Stimulated activated CD4-positive, alpha-beta T cell treated with anti-CD3 and anti-CD28 coated beads, TNF-alpha, amount 100 ng/mL, for 1 hour (primary cell): ENCODE measurements around the gene PTPRN2.

Source experiments
- DNase-seq, 3 donors: peaks; one replicate each; pipeline ENCODE4 v3.0.0-alpha.2; 2020; ENCODE audit warnings: low read depth in 3 of 3, low spot score in 1 of 3

PTPRN2 gene

DNA sequence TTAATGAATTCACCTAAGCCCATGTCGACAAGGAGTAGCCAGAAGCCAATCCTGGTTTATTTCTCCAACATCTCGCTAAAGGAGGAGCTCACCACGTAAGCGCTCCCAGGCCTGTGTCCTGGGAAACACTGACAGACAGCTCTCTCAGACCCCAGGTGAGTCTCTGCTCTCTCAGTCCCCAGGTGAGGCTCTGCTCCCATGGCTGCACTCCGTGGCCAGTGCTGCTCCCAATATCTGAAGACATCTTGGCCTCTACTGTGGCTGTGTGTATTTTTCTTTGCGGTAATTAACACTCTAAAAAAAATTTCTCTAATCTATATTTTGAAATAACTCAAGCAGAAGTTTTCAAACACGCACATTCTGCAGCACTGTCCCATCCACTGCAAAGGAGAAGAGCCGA, 564.5 kb downstream of the PTPRN2 start:
- no peak for DNase-seq

DNA sequence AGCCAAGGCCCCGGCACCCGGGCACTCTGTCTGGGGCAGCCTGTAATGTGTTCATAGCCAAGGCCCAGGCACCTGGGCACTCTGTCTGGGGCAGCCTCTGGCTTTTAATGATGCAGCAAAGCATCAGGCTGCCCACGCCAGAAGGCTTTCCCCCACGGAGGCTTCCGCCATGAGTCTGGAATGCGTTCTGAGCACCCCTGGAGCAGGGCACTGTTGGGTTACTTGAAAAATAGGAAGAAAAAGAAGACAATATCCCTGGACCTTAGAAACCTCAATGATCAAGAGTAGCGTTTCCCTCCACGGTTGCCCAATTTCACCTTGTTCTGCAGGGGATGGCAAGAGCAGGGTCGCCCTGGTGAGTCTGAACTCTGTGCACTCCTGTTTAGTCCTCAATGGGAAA, 565.0 kb downstream of the PTPRN2 start:
- DNase-seq, result no peak

GRCh38 chr7:158021836-158022235, 565.8 kb downstream of the PTPRN2 start:
- DNase-seq, result no peak

GRCh38 chr7:158020706-158021095, 566.9 kb downstream of the PTPRN2 start:
- DNase-seq, result no peak

DNA sequence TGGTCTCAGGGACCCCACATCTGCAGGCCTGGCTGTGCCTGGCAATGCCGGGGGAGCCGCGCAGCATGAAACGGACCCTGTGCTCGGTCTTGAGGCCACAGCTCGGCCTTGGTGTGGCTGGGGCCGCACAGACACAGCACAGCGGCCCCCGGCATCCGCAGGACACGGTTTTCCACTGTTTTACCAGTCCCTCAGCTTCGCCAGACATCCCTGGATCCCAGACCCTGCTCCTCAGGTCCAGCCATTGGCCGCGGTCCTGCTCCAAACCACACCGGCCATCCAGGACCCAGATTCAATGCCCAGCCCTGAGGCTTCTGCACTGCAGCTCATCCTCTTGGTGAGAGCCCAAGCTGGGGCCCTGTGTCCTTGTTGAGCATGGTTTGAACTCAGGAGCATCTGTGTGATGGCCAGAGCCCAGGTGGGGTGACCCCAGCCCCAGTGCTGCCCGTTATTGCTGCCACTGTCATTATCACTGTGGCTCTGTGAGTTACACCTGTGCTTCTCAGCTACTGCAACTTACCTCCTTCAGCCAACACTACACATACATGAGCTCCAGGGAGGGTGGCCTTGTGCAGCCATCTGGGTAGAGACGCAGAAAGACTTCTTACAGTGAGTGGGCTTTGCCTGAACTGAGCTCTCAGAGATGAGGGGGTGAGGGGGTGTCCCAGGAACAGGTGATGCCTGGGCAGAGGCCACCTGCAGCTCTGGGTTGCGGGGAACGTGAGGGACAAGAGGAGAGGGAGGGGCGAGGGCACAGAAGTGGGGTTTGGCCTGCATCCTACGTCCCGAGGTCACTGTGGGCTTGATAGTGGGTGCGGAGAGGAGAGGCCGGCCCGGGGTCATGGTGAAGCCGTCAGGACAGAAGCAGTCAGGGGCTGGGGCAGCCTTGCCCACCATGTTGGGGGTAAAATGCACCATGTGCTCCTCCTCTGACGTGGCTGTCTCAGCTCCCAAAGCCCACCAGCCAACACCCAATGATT, 567.6 kb downstream of the PTPRN2 start:
- no peak for DNase-seq

- no peak for DNase-seq
Observed at GRCh38 chr7:158018971-158019645, 568.5 kb downstream of the PTPRN2 start.

DNA sequence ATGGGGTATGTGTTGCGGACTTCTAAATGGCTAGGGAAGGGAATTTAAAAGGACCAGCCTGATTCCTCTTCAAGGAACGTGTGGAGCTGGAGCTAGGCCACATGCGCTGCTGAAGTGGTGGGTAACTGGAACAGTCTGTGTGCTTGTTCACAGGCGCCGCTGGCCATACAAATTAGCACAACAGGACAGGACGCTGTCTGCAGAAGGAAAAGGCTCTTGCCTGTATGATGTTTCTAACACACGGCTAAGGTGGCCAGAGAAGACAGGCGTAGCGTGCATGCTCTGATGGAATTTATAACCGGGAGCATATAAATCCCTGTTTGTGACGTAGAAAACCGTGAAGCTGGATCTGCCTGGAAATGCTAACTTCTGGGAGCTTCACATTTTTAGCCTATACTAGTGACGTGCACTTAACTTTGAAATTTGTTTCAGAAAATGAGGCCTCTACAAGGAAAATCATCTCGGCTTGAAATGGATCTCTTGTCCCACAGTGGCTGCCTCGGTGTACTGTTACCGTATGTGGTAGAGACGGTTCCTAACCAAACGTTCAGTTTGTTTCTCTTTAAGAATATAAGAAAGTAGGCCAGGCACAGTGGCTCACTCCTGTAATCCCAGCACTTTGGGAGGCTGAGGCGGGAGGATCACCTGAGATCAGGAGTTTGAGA, 569.4 kb downstream of the PTPRN2 start:
- DNase-seq, result no peak

DNA sequence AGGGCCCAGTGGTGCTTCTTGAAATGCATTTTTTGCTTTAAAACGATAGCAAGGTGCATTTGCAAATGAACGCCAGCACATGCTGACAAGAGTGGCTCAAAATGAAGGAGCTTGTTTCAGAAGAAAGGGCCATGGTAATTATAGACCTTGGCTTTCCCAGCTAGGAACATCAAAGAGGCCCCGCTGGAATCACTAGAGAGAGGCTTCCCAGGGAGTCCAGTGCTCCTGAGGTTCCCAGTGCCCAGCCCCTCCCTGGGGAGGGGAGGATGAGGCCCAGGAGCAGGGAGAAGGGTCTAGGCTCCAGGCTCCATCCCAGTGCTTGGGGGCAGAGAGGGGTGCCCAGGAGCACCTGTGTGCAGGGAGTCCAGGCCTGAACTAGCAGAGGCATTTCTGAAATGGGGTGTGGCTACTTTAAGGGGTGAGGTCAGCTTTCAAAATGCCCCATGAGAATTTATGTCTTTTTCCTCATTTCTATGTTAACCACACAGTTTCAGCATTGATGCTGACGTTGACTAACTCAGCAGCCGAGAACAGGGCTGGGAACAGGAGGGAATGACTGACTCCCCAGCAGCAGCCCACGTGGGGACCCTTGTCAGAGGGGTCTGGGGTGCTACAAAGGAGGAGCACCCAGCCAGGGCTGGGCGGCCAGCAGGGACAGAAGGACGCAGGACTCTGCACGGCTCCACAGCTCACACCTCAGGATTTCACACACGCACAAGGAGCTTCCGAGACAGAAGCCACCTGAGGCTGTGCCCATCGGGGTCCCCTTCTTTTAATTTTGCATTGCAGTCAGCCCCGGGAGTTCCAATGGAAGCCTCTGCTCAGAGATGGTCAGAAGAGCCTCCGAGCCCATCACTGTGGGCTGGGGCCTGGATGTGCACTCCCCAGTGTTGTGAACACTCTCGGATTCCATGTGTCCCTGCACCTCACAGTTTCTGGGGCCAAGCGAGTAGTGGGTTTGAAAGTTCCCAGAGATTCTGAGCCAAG, 570.2 kb downstream of the PTPRN2 start:
- no peak for DNase-seq

- no peak for DNase-seq
Observed at GRCh38 chr7:158016180-158017097, 571.2 kb downstream of the PTPRN2 start.

DNA sequence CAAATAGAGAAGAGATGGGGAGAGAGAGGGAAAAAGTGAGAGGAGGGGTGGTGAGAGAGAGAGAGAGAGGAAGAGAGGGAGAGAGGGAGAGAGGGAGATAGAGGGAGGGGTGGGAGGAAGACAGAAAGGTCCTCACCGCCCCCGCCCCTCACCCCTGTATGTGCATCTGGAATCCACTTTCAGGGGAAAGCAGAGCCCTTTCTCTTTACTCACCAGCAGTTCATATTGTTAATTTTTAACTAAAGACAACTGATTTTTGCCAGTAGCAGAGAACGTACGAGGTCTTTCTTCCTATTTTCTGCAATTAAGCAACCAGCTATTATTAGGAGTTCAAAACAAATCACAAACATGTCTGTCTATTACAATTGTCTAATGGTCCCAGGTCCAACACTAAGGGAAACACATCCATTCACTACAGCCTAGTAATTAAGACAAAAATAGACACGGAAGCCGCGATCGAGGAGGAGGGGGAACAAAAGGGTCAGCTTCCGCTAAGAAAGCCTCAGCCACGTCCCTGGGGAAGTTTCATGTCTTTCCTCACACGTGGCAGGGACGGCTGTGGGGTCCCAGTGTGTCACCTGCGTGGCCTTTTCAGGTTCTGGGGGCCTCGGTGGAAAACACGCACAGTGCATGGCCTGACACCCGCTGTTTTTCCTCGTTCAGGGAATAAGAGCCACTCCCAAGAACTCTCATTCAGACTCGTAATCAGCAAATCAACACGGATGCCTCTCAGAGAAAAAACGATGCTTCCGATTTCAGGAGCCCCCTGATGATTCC, 572.0 kb downstream of the PTPRN2 start:
- no peak for DNase-seq

GRCh38 chr7:158014976-158015375, 572.6 kb downstream of the PTPRN2 start:
- DNase-seq, result no peak

DNA sequence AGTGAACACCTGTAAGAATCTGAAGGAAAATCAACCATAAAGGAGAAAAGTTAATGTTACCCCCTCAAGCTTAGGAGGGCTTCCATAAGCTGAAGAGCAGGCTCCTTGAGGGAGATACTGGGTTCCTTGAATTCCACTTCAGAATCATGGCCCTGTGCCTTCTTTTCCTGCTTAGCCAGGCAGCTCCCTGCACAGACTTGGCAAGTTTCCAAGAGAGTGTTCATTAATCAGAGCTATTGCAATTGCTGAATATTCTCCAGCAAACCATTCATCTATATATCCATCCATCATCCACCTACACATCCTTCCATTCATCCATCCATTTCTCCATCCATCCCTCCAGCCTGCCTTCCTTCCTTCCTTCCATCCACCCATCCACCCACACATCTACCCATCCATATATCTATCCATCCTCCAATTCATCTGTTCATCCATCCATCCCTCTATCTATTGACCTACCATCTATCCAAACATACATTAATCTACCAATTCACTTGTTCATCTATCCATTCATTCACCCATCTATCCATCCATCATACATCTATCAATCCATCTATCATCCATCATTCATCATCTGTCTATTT, 574.4 kb downstream of the PTPRN2 start:
- DNase-seq, result no peak

DNA sequence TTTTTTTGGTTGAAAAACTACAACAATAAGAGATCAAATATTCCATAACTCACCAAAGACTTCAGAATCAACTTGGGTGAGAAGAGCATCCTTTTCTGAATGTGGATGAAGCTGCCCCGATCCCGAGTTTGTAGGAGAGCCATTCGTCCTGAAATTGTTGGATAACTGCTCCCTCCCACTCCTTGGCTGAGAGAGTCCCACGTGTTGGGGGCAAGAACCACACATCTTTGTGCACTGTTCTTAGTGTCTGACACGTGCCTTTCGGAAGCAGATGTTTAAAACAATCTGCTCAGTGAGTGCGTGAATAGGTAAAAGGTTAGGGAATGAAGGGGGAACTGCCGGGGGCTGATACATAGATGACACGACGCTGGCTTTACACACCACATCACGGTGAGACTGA, 575.7 kb downstream of the PTPRN2 start:
- no peak for DNase-seq

- DNase-seq, result no peak
Observed at GRCh38 chr7:158010961-158011693, 576.5 kb downstream of the PTPRN2 start.

DNA sequence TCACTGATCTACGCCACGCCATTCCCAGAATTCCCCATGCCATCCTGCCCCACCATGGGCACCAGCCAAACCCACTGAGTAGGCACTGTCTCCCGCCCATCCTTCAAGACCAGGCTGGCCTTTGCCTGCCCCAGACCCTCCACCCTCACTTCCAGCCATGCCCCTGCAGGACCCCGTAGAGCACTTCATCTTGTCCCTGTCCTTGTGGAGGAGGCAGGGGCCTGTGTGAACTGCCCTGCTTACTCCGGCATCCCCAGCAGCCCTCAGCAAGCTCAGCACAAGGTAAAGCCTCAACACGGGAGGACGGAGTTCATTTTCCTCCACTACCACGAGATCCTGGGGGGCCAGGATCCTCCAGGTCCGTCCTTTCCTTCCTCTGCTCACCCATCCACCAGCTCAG, 577.7 kb downstream of the PTPRN2 start:
- no peak for DNase-seq

- no peak for DNase-seq
Observed at GRCh38 chr7:158008267-158008666, 579.4 kb downstream of the PTPRN2 start.

DNA sequence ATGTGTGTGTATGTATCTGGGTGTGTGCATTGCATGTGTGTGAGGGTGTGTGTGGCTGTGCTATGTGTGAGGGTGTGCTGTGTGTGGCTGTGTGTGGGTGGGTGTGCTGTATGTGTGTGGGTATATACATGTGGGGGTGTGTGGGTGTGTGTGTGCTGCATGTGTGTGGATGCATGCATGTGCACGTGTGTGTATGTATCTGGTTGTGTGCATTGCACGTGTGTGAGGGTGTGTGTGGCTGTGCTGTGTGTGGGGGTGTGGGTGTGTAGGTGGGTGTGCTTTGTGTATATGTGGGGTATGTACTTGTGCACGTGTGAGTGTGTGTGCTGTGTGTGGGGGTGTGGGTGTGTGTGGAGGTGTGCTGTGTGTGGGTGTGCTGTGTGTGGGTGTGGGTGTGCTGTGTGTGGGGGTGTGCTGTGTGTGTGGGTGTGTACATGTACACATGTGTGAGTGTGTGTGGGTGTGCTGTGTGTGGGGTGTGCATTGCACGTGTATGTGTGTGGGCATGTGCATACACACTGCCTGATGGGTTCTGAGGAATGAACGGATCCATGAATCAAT, 579.8 kb downstream of the PTPRN2 start:
- no peak for DNase-seq
